GM18519 (cell line): ENCODE results near the gene AMACR.

ENCODE experiments used
- ATAC-seq: cut with Tn5 transposase; IDR thresholded peaks from one replicate; pipeline ENCODE4 v1.9.1; 2021; ENCODE audit warnings: mild to moderate bottlenecking, moderate library complexity; ENCODE audit not compliant: unreplicated experiment, low FRiP score

Gene AMACR

GRCh38 chr5:34007621-34008600, at the start of gene AMACR:
Gene AMACR, minus strand, starts transcription at chr5:34008050. Its CDS starts 31 bp downstream, at chr5:34008019.
- ATAC-seq, result peak; percentile 79

DNA sequence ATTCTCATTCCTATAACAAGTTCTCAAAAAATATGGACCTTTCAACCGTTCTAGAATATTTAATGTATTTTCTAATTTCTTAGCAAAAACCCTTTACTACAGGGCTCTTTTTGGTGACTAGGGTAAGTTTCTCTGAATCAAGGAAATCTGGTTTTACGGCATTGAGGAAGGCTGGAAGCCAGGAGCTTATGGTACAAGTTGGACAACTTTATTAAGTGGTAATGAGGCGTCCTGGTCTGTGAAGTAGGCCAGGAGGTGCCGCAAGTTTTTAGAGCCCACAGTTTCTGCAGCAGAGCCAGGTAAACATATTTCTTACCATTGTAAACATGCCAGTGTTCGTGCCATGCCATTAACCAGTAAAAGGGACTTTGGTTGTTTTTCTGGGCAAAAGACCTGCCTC, 49.7 kb upstream of the AMACR start:
- ATAC-seq, result no peak

DNA sequence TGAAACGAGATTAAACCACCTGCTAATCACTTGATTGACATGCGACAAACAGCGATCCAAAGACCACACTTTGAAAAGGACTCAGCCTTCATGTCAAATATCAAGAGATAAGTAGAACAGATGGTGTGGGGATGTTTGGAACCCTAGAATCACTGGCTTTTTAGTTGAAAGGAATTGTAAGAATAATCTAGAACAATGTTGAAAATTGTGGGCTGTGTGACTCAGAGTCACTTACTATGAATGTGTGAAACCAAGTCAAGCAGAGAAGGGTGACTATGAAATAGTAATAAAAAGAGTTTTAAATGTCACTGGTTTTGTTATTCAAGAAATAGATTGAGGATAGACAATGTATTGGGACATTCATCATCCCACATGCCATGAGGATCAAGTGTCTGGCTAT, 49.3 kb upstream of the AMACR start:
- no peak for ATAC-seq

DNA sequence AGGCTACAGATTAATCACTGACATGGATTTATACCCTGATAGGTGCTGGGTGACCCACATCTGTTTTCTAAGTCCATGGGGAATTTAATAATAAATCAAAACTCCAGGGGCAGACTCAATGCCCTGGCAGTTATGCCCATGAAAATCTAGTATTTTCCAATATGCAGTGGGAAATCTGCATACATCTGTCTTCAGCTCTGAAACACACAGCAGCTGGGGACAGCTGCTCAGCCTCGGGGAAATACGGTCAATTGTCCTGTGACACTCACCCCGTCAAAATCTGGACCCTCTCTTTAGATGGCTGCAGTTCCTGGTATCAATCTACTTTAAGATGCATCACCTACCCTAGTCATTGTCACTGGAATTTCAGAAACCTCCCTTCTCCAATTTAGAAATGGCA, 47.8 kb upstream of the AMACR start:
- no peak for ATAC-seq

DNA sequence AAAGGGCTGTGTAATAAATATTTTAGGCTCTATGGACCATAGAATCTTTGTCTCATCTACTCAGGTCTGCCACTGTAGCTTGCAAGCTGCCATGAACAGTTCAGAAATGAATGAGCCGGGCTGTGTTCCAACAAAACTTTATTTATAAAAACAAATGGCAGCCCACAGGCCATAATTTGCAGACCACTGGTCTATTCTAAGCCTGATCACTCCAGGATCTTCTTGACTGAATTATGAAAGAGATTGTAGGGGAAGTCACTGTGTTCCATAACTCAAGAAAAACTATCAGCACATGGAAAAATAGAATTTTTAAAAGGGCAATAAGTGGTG, 46.5 kb upstream of the AMACR start:
- ATAC-seq, result no peak

- no peak for ATAC-seq
These were observed 45.9 kb upstream of the AMACR start for GRCh38 chr5:34053571-34054399.

GRCh38 chr5:34053133-34053532, 45.3 kb upstream of the AMACR start:
- ATAC-seq, result no peak

DNA sequence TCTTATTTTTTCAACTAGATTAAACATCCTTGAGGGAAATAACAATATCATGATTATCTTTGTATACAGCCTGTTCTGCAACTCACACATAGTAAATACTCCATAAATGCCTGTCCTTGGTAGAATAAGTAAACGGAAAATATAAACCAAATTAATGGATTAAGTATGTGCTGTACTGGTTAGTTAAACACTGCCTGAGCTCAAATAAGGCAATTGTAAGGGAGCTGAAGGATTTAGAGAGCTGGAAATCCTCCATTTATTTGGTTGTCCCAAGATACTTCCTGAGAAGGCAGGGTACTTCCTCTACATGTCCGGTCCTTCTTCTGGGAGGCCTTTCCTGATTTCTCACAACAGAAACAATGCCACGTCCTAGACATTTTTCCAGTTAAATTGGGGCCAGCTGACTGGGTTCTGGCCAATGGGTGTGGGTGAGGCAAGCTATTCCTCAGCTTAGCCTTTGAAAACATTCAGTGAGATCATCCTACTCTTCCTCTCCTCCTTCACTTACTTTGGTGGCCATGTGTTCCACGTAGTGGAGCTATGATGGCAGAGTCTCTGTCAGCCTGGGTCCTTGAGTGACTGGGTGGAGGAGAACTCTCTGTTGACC, 43.6 kb upstream of the AMACR start:
- no peak for ATAC-seq

GRCh38 chr5:34047774-34048572, 40.1 kb upstream of the AMACR start:
- ATAC-seq, result no peak

GRCh38 chr5:34047143-34047542, 39.3 kb upstream of the AMACR start:
- ATAC-seq, result no peak

DNA sequence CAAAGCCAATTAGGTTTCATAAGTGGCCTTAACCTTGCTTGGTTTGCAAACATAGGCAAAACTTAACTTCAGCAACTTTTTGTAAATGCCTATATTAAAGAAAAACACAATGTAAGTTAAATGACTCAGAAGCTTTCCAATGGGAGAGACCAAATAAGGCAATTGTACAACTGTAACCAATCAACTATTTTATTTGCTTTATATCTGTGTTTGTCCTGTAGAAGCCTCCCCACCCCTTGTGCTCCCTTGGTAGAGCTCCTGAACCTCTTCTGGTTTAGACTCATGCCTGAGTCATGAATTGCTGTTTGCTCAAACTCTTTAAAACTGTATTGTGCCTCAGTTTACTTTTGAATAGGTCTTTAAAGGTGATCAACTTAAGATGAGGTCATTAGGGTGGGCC, 38.1 kb upstream of the AMACR start:
- no peak for ATAC-seq

DNA sequence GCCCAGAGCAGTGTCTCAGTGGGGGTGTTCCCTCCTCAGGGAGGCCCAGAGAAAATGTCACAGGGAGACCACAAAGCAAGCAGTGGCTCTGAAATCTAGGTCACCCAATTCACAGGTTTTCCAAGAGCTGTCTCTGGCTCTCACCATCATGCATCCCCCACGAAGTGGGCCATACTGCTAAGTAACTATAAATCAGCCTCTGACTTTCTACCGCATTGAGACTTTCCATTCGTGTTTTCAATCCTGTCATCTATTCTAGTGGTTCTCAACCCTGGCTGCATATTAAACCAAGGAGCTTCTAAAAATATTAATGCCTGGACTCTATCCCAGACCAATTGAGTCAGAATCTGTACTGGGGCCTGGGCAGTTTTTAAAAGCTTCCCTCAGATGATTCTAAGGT, 37.2 kb upstream of the AMACR start:
- ATAC-seq, result no peak

- ATAC-seq, result no peak
These were observed 35.4 kb upstream of the AMACR start, which contains the start of gene C1QTNF3 for GRCh38 chr5:34043099-34043876. Gene C1QTNF3, minus strand, starts transcription at chr5:34043213. Its CDS starts 88 bp downstream, at chr5:34043125.

DNA sequence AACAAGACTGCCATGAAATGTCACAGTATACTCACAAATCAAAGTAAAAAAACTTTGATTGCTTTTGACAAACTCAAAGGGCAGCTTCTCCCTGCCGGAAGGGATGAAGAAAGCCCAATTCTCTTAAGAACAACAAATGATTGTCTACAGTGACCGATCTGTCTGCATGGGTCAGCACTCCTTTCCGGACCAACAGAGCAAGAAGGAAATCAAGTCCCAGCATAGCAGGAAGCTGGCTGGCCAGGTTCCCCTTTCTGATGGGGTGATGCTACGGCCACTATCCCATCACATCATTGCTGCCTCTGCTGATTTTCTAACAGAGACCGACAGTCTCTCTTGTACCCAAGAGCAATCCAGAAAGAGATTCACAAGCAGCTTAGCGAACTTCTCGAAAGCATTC, 34.5 kb upstream of the AMACR start:
- no peak for ATAC-seq

GRCh38 chr5:34041247-34041972, 33.6 kb upstream of the AMACR start:
- no peak for ATAC-seq

DNA sequence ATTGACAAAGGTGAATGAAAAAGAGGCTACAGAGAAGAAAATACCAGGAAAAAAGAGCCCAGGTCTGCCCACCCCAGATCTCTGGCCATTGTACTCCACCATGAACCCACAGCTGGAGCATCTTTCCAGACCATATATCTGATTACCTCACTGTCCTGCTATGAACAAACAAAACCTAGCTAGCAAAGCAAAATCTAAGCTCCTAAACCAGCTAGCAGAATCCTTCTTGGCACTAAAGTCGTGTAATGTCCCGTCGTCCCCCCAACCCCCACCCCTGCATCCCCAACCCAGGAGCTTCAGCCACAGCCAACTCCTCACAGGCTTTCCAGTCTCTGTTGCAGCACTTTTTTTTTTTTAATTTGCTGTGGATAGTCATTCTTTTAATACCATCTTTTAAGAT, 32.6 kb upstream of the AMACR start:
- ATAC-seq, result no peak

- no peak for ATAC-seq
These were observed 31.7 kb upstream of the AMACR start for GRCh38 chr5:34039398-34040157.

DNA sequence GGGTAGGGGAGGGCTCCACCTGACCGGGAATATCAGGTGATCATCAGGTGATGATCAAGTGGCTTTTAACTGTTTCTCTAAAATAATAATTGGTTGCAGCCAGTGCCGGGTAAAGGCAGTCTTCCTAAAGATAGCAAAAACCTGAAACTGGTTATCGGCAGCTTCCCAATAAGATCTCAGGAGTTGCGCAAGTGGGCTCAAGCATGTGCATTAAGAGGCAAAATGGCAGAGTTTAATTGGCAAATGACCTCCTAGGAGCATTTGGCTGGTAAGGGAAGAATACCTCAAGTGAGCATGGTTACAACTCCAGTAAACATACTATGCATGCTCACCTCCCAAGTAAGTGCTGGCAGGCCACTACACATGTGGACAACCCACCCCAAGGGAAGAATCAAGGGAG, 31.0 kb upstream of the AMACR start:
- no peak for ATAC-seq
